Progenitor cell of endocrine pancreas (in vitro differentiated cells): ENCODE data around the gene RAET1G. TPM values are rescaled to one million over a fixed set of nuclear protein-coding genes. Genes with fewer than 3 reads are reported as not detected.

Source experiments
- total RNA-seq: library from RNA; stranded (reverse); gene quantifications from 2 replicates; pipeline ENCODE4 v1.2.1, GENCODE V29; 2021

Gene RAET1G
- total RNA-seq, 1 donor from 2014 or later = not detected

Other genes with a start within 250 kb of the RAET1G start
- 40.5 and 41.8 TPM in 2 replicates for gene LATS1, start 205.0 kb downstream of the RAET1G start, total RNA-seq
- gene NUP43, start 176.6 kb downstream of the RAET1G start, total RNA-seq = 58.0 and 60.8 TPM in 2 replicates
- 63.1 and 63.5 TPM in 2 replicates for gene PCMT1, start 173.4 kb downstream of the RAET1G start, total RNA-seq
- 45.0 and 63.3 TPM in 2 replicates for gene LRP11, start 58.8 kb downstream of the RAET1G start, total RNA-seq
- gene RAET1E, start 25.0 kb downstream of the RAET1G start, total RNA-seq = not detected in 2 replicates
- not detected in 2 replicates for gene ULBP2, start 18.9 kb upstream of the RAET1G start, total RNA-seq
- 0.60 and 0.64 TPM in 2 replicates for gene ULBP1, start 40.8 kb upstream of the RAET1G start, total RNA-seq
- not detected in 2 replicates for gene RAET1L, start 102.4 kb upstream of the RAET1G start, total RNA-seq
- gene ULBP3, start 146.0 kb upstream of the RAET1G start, total RNA-seq = 16.2 TPM in 2 replicates
- gene PPP1R14C, start 219.9 kb upstream of the RAET1G start, total RNA-seq = 0.98 and 1.2 TPM in 2 replicates